HL-60 (cell line): ENCODE measurements around the gene INSIG1.

Experiments
- CTCF ChIP-seq: IDR thresholded peaks from one replicate; pipeline ENCODE4 v1.5.1; 2011; ENCODE audit warnings: low read length, control low read depth, inconsistent platforms; ENCODE audit not compliant: insufficient read depth
- GABPA ChIP-seq: IDR thresholded peaks from 2 replicates; pipeline ENCODE4 v1.6.1; 2012; ENCODE audit warnings: low read depth
- POLR2AphosphoS5 ChIP-seq: IDR thresholded peaks from 2 replicates; pipeline ENCODE4 v1.6.1; 2012; ENCODE audit warnings: low read depth
- REST ChIP-seq: IDR thresholded peaks from 2 replicates; pipeline ENCODE4 v1.6.1; 2012; ENCODE audit warnings: low read depth; ENCODE audit not compliant: insufficient replicate concordance
- SPI1 ChIP-seq: IDR thresholded peaks from 2 replicates; pipeline ENCODE4 v1.6.1; 2012; ENCODE audit warnings: low read depth, mild to moderate bottlenecking, borderline replicate concordance

GRCh38 chr7:155276800-155277375 lies 20.8 kb upstream of the INSIG1 start:
- TF ChIP-seq CTCF (no peak), POLR2AphosphoS5 (no peak), REST (no peak), SPI1 (no peak), GABPA (no peak)
